ENCODE results near the gene CUL5.

GRCh38 chr11:108018708-108019107 is 10.0 kb downstream of the CUL5 start:
- TF ChIP-seq POLR2AphosphoS5 (IDR thresholded peaks at IDR 0.05; ENCODE audit: borderline replicate concordance, low read depth, low read length) (no peak), EZH2 (IDR thresholded peaks at IDR 0.05) (no peak)

Data from SK-N-MC (cell line).